Endothelial cell of umbilical vein (primary cell): ENCODE data around the gene THSD7A. TPM values are rescaled to one million over a fixed set of nuclear protein-coding genes. Genes with fewer than 3 reads are reported as not detected.
A peak's percentile ranks its signal among the peaks of the same experiment; 100 is the strongest.

Source experiments
- BruUV-seq: library from RNA; stranded (reverse); fragments of 400-500 nt; replicated peaks from 2 replicates; lab custom pipeline; 2021; lab: Mats Ljungman, UMichigan
- CTCF ChIA-PET: fragments of 300-600, 350-600 bp; sonication (Branson Sonifier 250); formaldehyde crosslinking; loops from one replicate; lab custom pipeline; 2021; ENCODE audit warnings: antibody characterized with exemption, inconsistent platforms; lab: Charles Lee
- POLR2A ChIA-PET: fragments of 300-600, 350-600 bp; sonication (Branson Sonifier 250); formaldehyde crosslinking; loops from one replicate; lab custom pipeline; 2021; ENCODE audit warnings: antibody characterized with exemption, inconsistent platforms; lab: Charles Lee
- DNase-seq: peaks from one replicate; pipeline ENCODE4 v3.0.0-alpha.2; 2011; ENCODE audit warnings: low read depth, low spot score
- FAIRE-seq: peaks from 2 replicates; lab custom pipeline; 2011; peaks lifted over from hg19 to GRCh38; lab: Jason Lieb, UNC
- H2AFZ ChIP-seq: 2 replicates; pipeline ENCODE4 v1.6.0; 2012; ENCODE audit warnings: low read depth, low read length, control low read depth, inconsistent platforms
- H3K27ac ChIP-seq: 2 replicates; pipeline ENCODE4 v1.5.1; 2011; ENCODE audit warnings: low read depth, mild to moderate bottlenecking, control low read depth, low read length, moderate library complexity; ENCODE audit not compliant: insufficient read depth
- H3K27me3 ChIP-seq, 2 experiments: 2 replicates each; pipeline versions ENCODE4 v1.6.0 to v1.6.1; 2011; ENCODE audit warnings: low read length in 2 of 2, mixed read lengths in 1 of 2; ENCODE audit not compliant: control insufficient read depth in 2 of 2, insufficient read depth in 2 of 2
- H3K36me3 ChIP-seq, 2 experiments: 2 replicates in 1 of 2; 3 replicates in 1 of 2; pipeline ENCODE4 v1.5.1; 2011; ENCODE audit warnings: low read length in 2 of 2, mild to moderate bottlenecking in 1 of 2, moderate library complexity in 1 of 2; ENCODE audit not compliant: control insufficient read depth in 2 of 2, insufficient read depth in 2 of 2; ENCODE audit errors: extremely low read depth in 1 of 2
- H3K4me1 ChIP-seq: 3 replicates; pipeline ENCODE4 v1.5.1; 2011; ENCODE audit warnings: mild to moderate bottlenecking, low read length; ENCODE audit not compliant: control insufficient read depth, insufficient read depth; ENCODE audit errors: extremely low read depth
- H3K4me2 ChIP-seq: 2 replicates; pipeline ENCODE4 v1.6.1; 2011; ENCODE audit warnings: low read length, control low read depth, mixed read lengths; ENCODE audit not compliant: insufficient read depth
- H3K4me3 ChIP-seq, 3 experiments: fragments of 200-600 bp in 1 of 3; sonication (generic), shearing (Covaris generic) in 1 of 3; replicated peaks in 1 of 3; 2 replicates each; pipeline ENCODE4 v1.5.1; 2011 to 2016; ENCODE audit warnings: control low read depth in 3 of 3, low read length in 3 of 3, mild to moderate bottlenecking in 2 of 3, inconsistent platforms in 1 of 3, low read depth in 1 of 3, moderate library complexity in 1 of 3; ENCODE audit not compliant: insufficient read depth in 1 of 3
- H3K79me2 ChIP-seq: 2 replicates; pipeline ENCODE4 v1.6.0; 2012; ENCODE audit warnings: low read length, inconsistent platforms; ENCODE audit not compliant: control insufficient read depth, insufficient read depth
- H3K9ac ChIP-seq: replicated peaks from 2 replicates; pipeline ENCODE3; 2011; ENCODE audit warnings: low read length, control low read depth; ENCODE audit not compliant: insufficient read depth; ENCODE audit errors: extremely low read depth
- H3K9me1 ChIP-seq: replicated peaks from 3 replicates; pipeline ENCODE4 v1.6.0; 2011; ENCODE audit warnings: mild to moderate bottlenecking, low read length; ENCODE audit not compliant: control insufficient read depth, insufficient read depth; ENCODE audit errors: extremely low read depth
- H3K9me3 ChIP-seq: replicated peaks from 2 replicates; pipeline ENCODE4 v1.5.1; 2012; ENCODE audit warnings: low read length, inconsistent platforms; ENCODE audit not compliant: control insufficient read depth, insufficient read depth
- H4K20me1 ChIP-seq: replicated peaks from 2 replicates; pipeline ENCODE3; 2011; ENCODE audit warnings: mild to moderate bottlenecking, low read length; ENCODE audit not compliant: control insufficient read depth, insufficient read depth; ENCODE audit errors: extremely low read depth
- CTCF ChIP-seq, 2 donors: IDR thresholded peaks; 1 replicate in 1 of 2; 2 replicates in 1 of 2; pipeline ENCODE4 v1.5.1; 2011; ENCODE audit warnings: low read length in 2 of 2, mild to moderate bottlenecking in 2 of 2, moderate library complexity in 2 of 2, control low read depth in 1 of 2, inconsistent platforms in 1 of 2, low read depth in 1 of 2; ENCODE audit not compliant: insufficient read depth in 1 of 2; ENCODE audit errors: extremely low read depth in 1 of 2
- EZH2 ChIP-seq: IDR thresholded peaks from 2 replicates; pipeline ENCODE4 v1.6.1; 2012; ENCODE audit warnings: borderline replicate concordance, low read depth, mild to moderate bottlenecking, moderate library complexity, low read length, inconsistent platforms; ENCODE audit not compliant: severe bottlenecking
- JUN ChIP-seq: IDR thresholded peaks from 2 replicates; pipeline ENCODE4 v1.6.1; 2011; ENCODE audit warnings: borderline replicate concordance, low read depth; ENCODE audit not compliant: insufficient read length, insufficient read depth
- POLR2A ChIP-seq: IDR thresholded peaks from 2 replicates; pipeline ENCODE4 v1.6.1; 2012; ENCODE audit warnings: low read depth, mild to moderate bottlenecking, control low read depth, low read length
- dilution Hi-C: fragments of 300-500 bp; cut with MboI; formaldehyde crosslinking; loops from one replicate; pipeline ENCODE4 v1.15.0; 2019; ENCODE audit warnings: low sequenced_read_pairs; ENCODE audit not compliant: extremely low pct_ligation_motif_present
- intact Hi-C: fragments of 100-400 bp; cut with micrococcal nuclease; formaldehyde crosslinking; loops from one replicate; pipeline ENCODE4 v1.10.0; 2022
- polyA plus RNA-seq, 4 experiments: library from polyadenylated mRNA; depleted of rRNA in 3 of 4; stranded (reverse) in 3 of 4; unstranded in 1 of 4; fragments of >200 nt; gene quantifications; 2 replicates each; pipeline versions ENCODE4 v1.2.1 to v1.2.3, GENCODE V29; 2011 to 2012; ENCODE audit warnings: missing spikeins in 1 of 4
- total RNA-seq: library from RNA; stranded (reverse); gene quantifications from 2 replicates; pipeline ENCODE4 v1.2.3, GENCODE V29; 2021

The THSD7A gene
- total and polyA plus RNA-seq, 2 donors (not counting 3 experiments of a cell fraction or from before 2014, with no cell fraction given) = 3.3 to 12.7 TPM

GRCh38 chr7:11557627-11558026 lies 274.4 kb downstream of the THSD7A start:
- Histone ChIP-seq H3K4me1 (no peaks in the 10 kb centered on the region), H3K4me3 (no peak overlapping the region), H3K27me3 (no peaks in the 10 kb centered on the region), H3K9ac (no peak overlapping the region), H3K4me2 (no peak overlapping the region), H3K79me2 (no peaks in the 10 kb centered on the region), H3K9me1 (no peaks in the 10 kb centered on the region), H3K27ac (no peak overlapping the region), H4K20me1 (no peaks in the 10 kb centered on the region), H3K36me3 (no peaks in the 10 kb centered on the region), H3K9me3 (no peaks in the 10 kb centered on the region), H2AFZ (peak overlapping the region; percentile 23)
- TF ChIP-seq POLR2A = no peak
- peak; percentile 31 to 41 for TF ChIP-seq CTCF (IDR thresholded peaks at IDR 0.05; ENCODE audit: extremely low read depth in 1 of 2, insufficient read depth in 1 of 2, low read depth in 1 of 2, low read length in 2 of 2)
- intact Hi-C loops = loop anchor here (1.0 to 2.0 kb wide), 2 partner anchors 130 to 273 kb away; no protein-coding TSS in a partner anchor
- no TSS peak for BruUV-seq
- DNase-seq (peak; percentile 37), FAIRE-seq (peak; percentile 92)
- CTCF ChIA-PET = interaction anchor here (1.0 to 1.5 kb wide), 3 partner anchors 9 to 130 kb away, joined by 4 to 8 read pairs (median 5); no protein-coding TSS in a partner anchor
- POLR2A ChIA-PET = no interaction called here
- dilution Hi-C loops = no loop called here

DNA sequence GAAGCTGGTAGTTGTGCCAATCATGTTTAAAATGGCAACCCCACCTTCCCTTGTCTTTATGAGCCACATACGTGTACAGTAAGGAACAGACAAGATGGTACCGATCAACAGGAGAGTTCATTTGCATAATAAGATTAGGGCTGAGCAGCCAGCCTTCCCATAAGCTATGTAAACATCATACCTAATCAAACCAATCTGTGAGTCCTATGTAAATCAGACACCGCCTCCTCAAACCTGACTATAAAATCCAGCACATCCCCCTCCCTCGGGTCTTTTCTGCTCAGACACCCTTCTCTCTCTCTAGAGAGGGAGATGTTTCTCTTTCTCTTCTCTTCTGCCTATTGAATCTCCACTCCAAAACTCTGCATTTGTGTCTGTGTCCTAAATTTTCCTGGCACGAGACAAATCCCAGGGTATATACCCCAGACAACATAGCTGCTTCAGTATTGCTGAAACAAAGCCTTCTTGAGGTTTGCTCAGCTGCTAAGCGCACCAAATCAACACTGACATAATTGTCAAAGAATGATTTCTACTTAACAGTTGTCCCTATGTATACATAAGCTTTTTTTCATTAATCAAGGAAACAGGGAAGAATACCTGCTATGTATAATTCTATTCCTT lies 279.2 kb downstream of the THSD7A start:
- CTCF ChIA-PET = interaction anchor here (0.6 to 1.3 kb wide), 2 partner anchors 40 to 342 kb away, joined by 3 to 4 read pairs; no protein-coding TSS in a partner anchor
- BruUV-seq = no TSS peak
- Histone ChIP-seq H3K36me3 (no peaks in the 10 kb centered on the region), H4K20me1 (no peaks in the 10 kb centered on the region), H3K4me1 (peaks cover 5% of the 10 kb centered on the region), H3K9me3 (no peaks in the 10 kb centered on the region), H3K4me2 (no peak overlapping the region), H3K27me3 (no peaks in the 10 kb centered on the region), H3K9me1 (no peaks in the 10 kb centered on the region), H2AFZ (no peak overlapping the region), H3K79me2 (no peaks in the 10 kb centered on the region), H3K9ac (no peak overlapping the region), H3K27ac (no peak overlapping the region), H3K4me3 (no peak overlapping the region)
- intact Hi-C loops (no loop called here), dilution Hi-C loops (no loop called here)
- POLR2A ChIA-PET = no interaction called here
- no peak for TF ChIP-seq CTCF (IDR thresholded peaks at IDR 0.05; ENCODE audit: extremely low read depth in 1 of 2, insufficient read depth in 1 of 2, low read depth in 1 of 2, low read length in 2 of 2)
- TF ChIP-seq JUN = no peak
- no peak for TF ChIP-seq EZH2
- FAIRE-seq (no peak), DNase-seq (no peak)
